Embryonic facial prominence (tissue), 1 donor: ENCODE data around the gene DNAAF1.

Source experiments
- DNase-seq: peaks from one replicate; pipeline ENCODE4 v3.0.0-alpha.2; 2016; ENCODE audit errors: extremely low spot score

The DNAAF1 gene

DNA sequence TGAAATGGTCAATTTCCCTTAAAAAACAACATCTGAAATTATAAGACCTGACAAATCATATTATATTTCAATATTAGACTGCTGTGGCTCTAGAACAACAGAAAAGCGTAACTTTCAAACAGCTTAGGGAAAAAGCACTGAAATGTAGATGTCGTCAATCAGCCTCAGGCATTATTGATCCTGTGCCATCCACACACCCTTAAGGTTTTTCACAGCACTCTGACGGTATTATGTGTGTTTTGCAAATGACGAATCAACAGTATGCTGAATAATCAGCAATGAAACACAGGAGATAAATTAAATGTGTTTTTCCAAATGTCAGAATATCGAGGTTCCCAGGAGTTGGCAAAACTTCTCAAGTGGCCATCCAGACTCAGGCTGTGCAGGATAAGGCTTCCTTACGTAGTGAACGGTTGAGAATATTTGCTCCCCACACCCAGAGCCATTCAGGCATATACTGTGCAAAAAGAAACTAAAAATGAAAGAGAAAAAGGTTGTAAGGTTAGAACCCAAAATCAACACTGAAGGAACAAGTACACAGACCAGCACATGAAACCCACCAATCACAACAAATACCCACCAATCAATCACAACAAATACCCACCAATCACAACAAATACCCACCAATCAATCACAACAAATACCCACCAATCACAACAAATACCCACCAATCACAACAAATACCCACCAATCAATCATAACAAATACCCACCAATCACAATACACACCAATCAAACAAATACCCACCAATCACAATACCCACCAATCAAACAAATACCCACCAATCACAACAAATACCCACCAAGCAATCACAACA lies 20.6 kb upstream of the DNAAF1 start:
- DNase-seq = no peak

DNA sequence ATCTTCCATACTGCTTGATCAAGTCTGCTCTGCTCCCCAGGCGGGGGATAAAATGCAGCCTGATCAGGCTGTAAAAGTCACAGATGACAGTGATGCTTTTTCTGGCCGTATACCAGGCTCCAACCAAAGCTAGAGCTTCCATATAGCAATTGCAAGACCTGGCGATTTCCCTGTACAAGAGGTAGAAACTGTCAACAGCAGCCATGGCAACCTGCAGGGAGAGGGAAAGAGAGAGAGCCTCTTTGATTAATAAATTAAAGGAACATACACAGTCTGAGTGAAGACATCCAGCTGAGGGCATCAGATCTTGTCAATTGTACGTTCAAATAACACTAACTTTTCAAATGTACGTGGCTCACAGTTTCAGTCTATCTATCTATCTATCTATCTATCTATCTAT lies 14.0 kb upstream of the DNAAF1 start:
- DNase-seq = no peak

DNA sequence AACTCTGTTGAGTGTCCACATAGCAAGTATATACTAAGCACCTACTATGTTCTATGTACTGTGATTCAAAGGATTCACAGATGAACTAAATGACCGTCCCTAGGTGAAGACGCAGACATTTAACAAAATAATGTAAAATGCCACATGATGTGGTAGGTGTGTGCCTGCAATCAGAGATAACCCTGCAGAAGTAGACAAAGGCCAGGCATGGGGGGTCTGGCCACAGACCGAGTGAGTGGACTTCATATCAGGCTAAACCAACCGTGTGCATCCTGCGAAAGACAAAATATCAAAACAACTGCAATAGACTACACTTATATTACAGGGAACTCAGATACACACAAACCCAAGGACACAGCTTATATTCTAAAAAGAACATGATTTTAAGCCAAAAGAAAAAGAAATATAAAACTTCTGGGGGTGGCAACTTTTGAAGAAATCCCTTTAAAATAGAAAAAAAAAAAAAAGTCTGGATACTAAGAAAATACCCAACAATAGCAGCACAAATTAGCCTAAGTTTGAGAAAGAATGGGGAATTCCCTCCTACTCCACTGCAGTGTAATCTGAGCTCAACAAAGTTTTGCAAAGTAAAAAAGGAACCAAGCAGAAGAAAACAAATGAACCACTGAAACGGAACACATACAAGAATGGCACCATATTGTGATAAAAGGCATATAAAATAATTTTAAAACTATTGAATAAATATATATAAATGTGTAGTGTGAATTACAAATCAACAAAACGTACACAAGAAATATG lies 12.4 kb upstream of the DNAAF1 start:
- DNase-seq = no peak

DNA sequence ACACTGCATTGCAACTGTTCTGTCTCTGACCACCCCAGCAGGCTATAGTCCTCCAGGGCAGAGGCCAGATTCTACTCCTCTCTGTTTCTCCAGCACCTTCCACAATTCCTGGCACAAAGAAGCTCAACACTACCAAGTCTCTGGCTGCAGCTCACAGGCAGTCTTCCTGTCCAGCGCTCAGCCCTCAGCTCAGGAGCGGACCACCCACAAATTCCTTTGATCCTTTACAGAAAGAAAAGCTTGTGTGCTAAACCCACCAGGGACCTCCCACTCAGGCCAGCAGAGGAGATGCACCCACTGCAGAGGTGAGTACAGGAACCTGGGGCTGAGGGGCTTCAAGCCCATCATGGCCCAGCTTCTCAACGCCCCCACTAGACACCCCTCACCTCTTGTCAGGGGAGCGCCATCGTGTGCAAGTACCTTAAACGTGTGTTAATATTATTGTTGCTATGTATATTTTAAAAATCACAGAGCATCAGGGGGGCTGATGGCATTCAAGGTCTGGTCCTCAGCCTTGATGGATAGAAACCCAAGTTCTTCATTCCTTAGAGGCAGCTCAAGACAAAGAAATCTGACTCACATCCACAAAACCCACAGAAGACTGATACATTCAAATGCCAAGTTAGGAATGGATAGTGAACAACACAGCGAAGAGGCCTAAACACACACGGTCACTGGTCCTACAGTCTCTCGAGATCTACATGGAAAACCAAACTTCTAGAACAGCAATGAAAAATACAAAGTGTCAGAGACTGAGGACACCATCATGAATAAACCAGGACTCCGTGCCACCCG lies 8.6 kb upstream of the DNAAF1 start:
- DNase-seq = no peak

DNA sequence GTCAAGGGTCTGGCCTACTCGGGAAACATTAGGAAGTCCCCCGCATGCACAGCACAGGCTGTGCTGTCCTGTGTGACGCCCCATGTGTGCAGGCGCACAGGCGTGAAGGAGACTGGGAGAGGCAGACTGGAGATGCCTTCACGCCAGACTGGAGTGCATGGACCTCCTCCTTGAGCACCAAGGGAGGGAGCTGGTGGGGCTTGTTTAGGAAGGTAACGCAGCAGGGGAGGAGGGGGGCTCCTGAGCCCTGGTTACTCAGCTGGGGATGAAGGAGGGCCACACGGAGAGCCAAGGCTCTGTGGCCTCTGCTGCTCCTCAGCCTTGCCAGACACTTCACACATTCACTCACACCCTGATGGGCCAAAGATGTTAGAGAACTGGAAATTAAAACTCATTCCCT lies 7.8 kb upstream of the DNAAF1 start:
- no peak for DNase-seq

DNA sequence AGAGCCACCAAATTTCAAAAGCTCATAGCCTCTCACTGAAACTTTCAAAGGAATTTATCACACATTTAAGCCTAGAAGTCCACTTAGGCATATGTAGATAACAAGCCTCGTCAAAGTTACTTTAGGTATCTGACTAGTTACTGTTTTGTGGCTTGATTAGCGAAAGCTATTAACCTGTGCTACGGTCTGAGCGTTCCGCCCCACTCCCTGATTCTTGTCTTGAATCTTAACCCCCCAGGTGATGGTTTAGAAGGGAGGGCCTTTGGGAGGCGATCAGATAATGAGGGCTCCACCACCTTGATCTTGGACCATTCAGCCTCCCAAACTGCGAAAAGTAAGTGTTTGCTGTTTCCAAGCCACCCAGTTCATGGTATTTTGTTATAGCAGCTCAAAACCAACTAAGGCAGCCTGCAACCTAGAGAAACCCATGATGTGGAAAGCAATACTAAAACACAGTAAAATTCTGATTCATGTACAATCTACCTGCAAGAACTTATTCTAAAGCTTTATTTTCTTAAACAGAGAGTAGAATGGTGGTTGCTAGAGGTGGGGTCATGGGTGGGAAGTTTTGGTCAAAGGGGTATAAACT lies 7.2 kb upstream of the DNAAF1 start:
- no peak for DNase-seq

DNA sequence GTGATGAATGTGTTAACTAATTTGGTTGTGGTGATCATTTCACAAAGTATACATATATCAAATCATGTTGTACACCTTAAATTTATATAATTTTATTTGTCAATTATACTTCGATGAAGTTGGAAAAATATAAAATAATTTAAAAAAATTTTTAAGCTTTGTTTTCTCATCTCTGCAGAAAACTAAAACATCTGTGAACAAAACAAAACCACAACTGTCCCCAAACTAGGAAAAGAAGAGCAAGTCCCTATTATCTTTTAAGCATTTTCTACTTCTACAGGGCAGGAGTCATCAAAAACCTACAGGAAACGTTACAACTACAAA lies 6.6 kb upstream of the DNAAF1 start:
- no peak for DNase-seq

DNA sequence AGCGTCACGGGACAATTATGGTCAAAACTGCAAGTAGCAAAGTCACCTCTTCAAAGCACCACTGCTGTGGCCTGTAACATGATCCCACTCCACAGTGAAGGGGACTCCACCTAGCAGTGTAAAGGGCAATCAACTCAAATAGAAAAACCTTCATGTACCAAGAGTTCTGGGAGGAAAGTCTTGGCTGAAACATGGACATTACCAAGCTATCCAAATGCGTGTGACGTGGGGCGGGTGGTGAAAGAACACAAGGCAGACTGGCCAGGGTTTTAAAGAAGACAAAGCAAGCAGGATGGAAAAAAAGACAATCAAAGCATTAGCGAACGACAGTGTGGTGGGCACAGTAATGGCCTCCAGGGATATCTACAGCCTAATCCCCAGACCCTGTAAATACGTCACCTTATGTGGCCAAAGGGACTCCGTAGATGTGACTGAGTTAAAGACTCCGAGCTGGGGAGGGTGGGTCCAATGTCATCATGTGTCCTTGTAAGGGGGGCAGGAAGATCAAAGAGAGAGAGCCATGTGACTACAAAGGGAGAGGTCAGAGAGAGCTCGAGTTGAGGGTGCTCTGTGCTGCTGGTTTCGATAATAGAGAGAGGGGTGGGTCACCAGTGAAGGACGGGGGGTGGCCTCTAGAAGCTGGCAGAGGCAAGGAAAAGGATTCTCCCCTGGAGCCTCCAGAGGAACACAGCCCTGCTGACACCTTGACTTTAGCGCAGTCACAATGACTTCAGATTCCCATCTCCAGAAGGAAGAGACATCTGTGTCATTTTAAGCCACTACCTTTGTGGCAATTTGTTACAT lies 6.1 kb upstream of the DNAAF1 start:
- DNase-seq = no peak

DNA sequence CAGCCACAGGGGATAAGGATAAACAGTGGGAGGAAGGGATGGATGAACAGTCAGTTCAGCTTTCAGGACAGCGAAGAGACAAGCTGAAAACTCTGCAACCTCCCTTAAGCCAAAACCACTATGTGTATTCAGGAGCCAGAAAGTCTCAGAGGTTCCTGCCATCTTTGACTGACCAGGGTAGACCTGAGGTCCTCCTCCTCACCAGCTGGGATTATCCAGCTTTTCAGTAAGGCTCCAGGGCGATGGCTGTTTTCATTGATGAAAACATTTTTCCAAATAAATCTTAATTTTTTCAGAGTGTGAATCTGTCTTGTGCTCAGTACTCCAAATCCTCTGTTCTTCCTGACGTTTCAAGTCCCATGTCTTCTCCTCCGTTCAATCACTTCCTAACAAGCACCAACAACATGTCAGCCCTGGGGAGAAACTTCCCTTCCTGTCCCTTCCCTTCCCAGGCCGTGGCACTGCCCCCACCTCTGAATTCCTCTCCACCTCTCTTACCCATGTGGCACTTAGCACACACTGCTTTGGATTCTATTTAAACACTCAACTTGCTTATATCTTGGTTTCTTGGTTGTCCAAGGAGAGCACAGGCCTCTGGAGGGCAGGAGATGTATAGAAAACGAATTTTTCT lies 5.4 kb upstream of the DNAAF1 start:
- no peak for DNase-seq

DNA sequence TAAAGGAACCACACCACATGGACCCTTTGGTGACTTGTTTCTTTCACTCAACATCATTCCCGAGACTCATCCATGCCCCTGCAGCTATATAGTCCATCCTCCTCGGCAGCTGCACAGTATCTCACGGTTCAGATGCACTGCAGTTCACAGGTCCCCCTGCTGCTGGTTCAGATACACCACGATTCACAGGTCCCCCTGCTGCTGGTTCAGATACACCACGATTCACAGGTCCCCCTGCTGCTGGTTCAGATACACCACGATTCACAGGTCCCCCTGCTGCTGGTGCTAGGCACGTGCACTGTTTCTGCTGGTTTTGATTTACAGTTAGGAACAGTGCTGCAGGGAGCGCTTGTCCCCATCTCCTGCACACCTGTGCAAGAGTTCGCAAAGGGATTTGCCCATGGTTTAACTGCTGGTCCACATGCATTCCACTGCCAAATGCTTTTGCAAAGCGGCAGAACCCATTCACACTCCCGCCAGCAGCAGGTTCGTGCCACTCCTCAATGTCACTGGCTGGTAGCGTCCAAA lies 3.9 kb upstream of the DNAAF1 start:
- no peak for DNase-seq

DNA sequence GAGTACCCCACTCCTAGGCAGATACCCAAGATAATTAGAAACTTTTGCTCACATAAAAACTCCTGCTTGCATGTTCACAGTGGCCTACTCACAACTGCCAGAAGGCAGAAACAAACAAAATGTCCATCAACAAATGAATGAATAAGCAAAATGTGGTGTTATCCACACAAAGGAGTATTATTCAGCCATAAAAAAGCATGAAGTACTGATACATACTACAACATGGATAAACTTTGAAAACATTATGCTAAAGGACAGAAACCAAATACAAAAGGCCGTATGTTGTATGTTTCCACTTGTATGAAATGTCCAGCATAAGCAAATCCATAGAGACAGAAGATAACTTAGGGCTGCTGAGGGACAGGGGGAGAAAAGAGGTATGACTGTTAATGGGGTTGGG lies 2.0 kb upstream of the DNAAF1 start:
- DNase-seq = no peak

DNA sequence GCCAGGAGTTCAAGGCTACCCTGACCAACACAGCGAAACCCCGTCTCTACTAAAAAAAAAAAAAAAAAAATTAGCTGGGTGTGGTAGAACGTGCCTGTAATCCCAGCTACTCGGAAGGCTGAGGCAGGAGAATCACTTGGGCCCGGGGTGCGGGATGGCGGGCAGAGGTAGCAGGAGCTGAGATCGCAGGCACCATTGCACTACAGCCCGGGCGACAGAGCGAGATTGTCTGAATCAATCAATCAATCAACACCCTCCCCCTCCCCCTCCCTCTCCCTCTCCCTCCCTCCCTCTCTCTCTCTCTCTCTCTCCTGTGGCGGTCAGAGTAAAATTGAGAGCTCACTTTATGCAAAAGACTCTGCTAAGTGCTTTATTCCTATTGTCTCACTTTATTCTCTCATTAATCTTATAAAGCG lies 1.3 kb upstream of the DNAAF1 start:
- DNase-seq = no peak

DNA sequence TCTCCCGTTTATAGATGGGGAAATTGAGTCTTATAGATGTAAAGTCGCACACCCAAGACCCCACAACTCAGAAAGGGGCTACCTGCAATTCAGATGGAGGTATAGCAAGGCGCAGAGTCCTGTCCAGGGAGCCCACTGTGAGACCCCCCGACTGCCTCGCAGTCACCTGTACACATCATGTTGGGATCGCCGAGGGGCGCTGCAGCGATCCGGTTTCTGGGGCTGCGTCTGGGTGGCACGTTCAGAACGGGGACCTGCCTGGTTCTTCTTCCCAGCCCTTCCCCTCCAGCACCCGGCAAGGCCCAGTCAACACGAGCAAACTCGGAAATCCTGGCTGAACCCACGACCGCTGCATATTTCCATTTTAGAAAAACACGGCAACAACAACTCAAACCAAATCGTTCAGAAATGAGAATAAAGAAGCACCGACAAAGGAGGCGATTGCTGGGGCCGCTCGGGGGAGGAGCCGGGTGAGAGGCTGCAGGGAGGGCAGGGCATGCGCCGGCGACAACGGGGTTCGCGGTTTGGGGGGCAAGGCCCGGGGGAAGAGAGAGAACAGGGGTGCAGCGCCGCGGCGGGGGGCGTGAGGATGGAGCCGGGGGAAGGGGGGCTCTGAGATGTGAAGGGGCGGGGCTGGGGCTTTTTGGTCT lies 774 bp upstream of the DNAAF1 start:
- peak; percentile 6 for DNase-seq

DNA sequence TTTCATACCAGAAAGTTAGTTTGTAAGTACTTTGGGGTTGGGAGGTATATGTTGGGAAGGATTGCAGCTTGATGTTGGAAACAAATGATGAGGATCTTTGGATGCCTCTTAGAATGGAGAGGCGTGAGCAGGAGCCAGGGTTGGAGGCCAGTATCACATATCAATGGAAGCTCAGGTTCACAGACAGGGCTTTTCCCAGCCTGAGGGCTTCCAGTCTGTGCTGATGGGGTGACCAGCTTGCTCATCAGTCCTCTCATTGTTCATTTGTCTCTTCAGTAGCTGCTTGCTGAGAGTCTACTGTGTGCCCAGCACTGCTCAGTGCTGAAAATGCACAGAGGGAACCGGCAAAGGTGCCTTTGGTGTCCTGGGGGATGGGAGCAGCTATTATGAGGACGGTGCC lies 5.8 kb downstream of the DNAAF1 start:
- no peak for DNase-seq

DNA sequence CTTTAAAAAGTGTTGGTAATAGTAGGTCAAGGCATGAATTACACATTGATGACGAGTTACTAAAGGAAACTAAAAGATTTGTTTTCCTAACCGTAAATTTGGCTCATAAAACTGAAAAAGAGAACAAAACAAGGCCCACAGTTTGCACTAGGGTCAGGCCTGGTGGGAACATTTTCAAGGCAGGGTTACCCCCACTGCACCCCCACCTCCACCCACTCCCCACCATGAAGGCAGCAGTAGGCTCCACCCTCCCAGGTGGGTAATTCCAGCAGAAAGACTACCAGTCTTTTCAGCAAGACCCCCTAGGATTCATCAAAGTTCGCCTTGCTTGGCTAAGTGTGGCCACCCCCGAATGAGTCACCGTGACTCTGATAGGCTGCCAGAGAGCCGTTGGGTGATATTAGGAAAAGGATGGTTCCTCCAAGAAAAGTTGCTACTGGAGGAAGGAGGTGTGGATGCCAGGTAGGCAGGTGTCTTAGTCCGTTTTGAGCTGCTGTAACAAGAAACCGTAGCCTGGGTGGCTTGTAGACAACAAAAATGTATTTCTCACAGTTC lies 8.6 kb downstream of the DNAAF1 start:
- DNase-seq = no peak

DNA sequence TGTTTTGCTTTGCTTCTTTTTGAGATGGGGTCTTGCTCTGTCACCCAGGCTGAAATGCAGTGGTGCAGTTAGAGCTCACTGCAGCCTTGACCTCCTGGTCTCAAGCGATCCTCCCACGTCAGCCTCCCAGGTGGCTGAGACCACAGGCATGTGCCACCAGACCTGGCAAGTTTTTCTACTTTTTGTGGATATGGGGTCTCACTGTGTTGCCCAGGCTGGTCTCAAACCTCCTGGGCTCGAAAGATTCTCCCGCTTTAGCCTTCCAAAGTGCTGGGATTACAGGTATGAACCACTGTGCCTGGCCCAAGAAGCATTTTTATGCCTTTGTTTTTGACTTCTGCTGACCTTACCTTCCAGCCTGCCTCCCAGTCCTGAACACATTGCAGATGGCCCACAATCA lies 10.1 kb downstream of the DNAAF1 start:
- DNase-seq = no peak

DNA sequence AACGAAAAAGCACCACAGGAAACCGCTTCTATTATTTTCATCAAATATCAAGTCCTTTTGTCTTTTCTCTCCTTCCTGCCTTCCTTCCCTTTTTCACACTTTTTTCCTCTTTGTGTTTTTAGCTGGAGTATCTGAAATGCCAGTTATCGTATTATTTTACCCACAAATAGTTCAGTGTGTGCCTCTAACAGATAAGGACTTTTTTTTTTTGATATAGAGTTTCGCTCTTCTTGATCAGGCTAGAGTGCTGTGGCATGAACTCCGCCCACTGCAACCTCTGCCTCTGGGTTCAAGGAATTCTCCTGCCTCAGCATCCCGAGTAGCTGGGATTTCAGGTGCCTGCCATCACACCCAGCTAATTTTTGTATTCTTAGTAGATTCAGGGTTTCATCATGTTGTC lies 10.7 kb downstream of the DNAAF1 start:
- DNase-seq = no peak

DNA sequence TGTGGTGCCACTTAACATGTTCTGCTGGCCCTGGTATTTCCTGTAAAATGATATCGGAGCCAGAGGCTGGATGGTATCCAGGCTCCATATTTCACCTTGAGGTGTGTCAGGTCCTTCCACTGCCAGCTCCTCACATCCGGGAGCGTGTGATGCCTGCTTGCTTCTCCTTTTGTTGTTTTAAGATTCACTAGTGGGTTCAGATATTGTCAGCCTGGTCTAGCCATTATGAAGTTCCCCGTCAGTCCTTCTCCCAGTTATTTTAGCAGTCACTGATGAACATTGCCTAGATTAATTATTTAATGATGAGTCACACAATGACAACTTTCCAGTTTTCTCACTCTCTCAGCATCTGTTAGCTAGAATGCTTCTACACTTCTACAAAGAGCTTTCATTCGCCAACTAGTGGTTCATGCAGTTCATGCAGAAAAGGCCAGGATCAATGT lies 11.3 kb downstream of the DNAAF1 start:
- DNase-seq = no peak

DNA sequence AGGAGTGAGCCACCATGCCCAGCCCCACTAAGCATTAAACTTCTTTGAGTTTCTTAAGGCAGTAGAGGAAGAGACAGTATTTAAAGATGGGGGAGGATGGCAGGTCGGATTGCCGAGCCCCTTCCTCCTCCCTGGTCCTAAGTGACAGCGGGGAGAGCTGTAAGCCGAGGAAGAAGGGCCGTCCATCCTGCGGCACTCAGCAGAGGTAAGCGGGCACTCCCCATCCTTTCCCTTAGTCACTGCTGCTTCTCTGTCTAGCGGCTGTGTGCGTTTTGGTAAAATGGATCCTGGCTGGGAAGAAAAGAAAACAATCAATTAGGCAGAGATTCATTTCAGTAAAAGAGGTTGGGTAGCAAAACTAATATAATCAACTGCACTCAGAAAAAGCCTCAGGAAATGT lies 13.9 kb downstream of the DNAAF1 start:
- no peak for DNase-seq

DNA sequence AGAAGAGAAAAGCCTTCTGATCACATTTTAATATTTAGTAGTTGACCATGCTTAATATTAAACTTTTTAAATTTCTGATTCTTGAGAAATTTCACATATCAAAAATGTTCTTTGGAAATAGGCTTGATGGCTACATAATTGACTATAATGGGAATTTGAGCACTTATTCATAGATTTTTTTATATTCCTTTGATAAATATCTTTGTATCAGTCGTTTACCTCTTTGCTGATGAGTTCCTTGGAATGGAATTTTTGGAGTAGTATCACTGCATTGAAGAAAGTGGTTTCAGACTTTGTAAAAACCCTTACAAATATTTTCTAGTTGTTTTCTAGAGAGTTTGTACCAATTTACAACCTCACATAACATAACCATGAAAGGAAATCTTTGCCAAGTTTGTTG lies 14.7 kb downstream of the DNAAF1 start:
- no peak for DNase-seq
